A549 (cell line): ENCODE data around the gene DDX54. TPM values are rescaled to one million over a fixed set of nuclear protein-coding genes. Genes with fewer than 3 reads are reported as not detected.
"Not testable (repeated sequence)": the region's sequence is repeated elsewhere in the genome, so short reads cannot be mapped to it uniquely, and the experiment has no call there.

Source experiments
- ATAC-seq, 2 experiments: fragments of 200-7000 bp in 1 of 2; fragments of >200 bp in 1 of 2; cut with Nextera tagmentation in 1 of 2; cut with Tn5 transposase in 1 of 2; 3 replicates each; pipeline versions ENCODE4 v1.8.0 to v1.9.1; 2018 to 2020; ENCODE audit warnings: mild to moderate bottlenecking in 1 of 2, moderate library complexity in 1 of 2
- CTCF ChIA-PET: fragments of 300-600 bp; sonication (Branson Sonifier 250); formaldehyde crosslinking; extraction: SDS; loops from one replicate; lab custom pipeline; 2021; ENCODE audit warnings: antibody characterized with exemption, inconsistent platforms; lab: Yijun Ruan, JAX
- POLR2A ChIA-PET: fragments of 350-600 bp; formaldehyde crosslinking; extraction: SDS; loops from one replicate; lab custom pipeline; 2021; ENCODE audit warnings: antibody characterized with exemption, inconsistent platforms; lab: Yijun Ruan, JAX
- DNase-seq, 2 experiments: peaks; one replicate each; pipeline versions ENCODE4 v3.0.0 to v3.0.0-alpha.2; 2011 to 2016; ENCODE audit warnings: low read depth in 1 of 2, low spot score in 1 of 2
- FAIRE-seq: peaks from 2 replicates; lab custom pipeline; 2011; peaks lifted over from hg19 to GRCh38; lab: Jason Lieb, UNC
- H3K27ac ChIP-seq, 2 experiments: fragments of >200 bp; sonication (Bioruptor Twin); formaldehyde crosslinking; 3 replicates each; pipeline ENCODE4 v1.5.1; 2016 to 2017
- H3K4me1 ChIP-seq: fragments of >200 bp; sonication (Bioruptor Twin); formaldehyde crosslinking; 3 replicates; pipeline ENCODE4 v1.6.1; 2016
- H3K4me2 ChIP-seq: fragments of >200 bp; sonication (Bioruptor Twin); formaldehyde crosslinking; 3 replicates; pipeline ENCODE4 v1.6.1; 2016
- H3K4me3 ChIP-seq: fragments of >200 bp; sonication (Bioruptor Twin); formaldehyde crosslinking; 3 replicates; pipeline ENCODE4 v1.5.1; 2016
- H3K9me3 ChIP-seq: fragments of >200 bp; sonication (Bioruptor Twin); formaldehyde crosslinking; 3 replicates; pipeline ENCODE4 v1.6.1; 2016
- CBX2 ChIP-seq: fragments of 200-600 bp; sonication (generic); IDR thresholded peaks from 2 replicates; pipeline ENCODE4 v1.6.1; 2016; ENCODE audit warnings: low read depth, mild to moderate bottlenecking, borderline replicate concordance
- CBX8 ChIP-seq: fragments of 200-600 bp; sonication (generic); IDR thresholded peaks from 2 replicates; pipeline ENCODE4 v1.6.1; 2016
- EHF ChIP-seq: fragments of 250-450 bp; sonication (Bioruptor Pico); IDR thresholded peaks from 2 replicates; pipeline ENCODE4 v1.5.0; 2020; ENCODE audit warnings: mild to moderate bottlenecking
- FOSL2 ChIP-seq, 2 experiments: fragments of 450-650 bp in 1 of 2; fragments of >200 bp in 1 of 2; sonication (Bioruptor Twin) in 1 of 2; formaldehyde crosslinking; IDR thresholded peaks; 2 replicates each; pipeline versions ENCODE4 v1.5.0 to v1.6.1; 2016 to 2020; ENCODE audit warnings: mild to moderate bottlenecking in 1 of 2, moderate library complexity in 1 of 2
- FOXS1 ChIP-seq: fragments of 250-450 bp; sonication (Bioruptor Pico); IDR thresholded peaks from 2 replicates; pipeline ENCODE4 v1.5.0; 2020; ENCODE audit warnings: mild to moderate bottlenecking, moderate library complexity
- HOXA7 ChIP-seq: fragments of 250-450 bp; sonication (Bioruptor Pico); IDR thresholded peaks from 2 replicates; pipeline ENCODE4 v1.5.0; 2020; ENCODE audit warnings: mild to moderate bottlenecking, moderate library complexity
- JUN ChIP-seq, 2 experiments: fragments of >200 bp; sonication (Bioruptor Twin); formaldehyde crosslinking; IDR thresholded peaks; 2 replicates in 1 of 2; 3 replicates in 1 of 2; pipeline ENCODE4 v1.6.1; 2016 to 2017
- KDM1A ChIP-seq: fragments of 200-600 bp; sonication (generic); IDR thresholded peaks from 2 replicates; pipeline ENCODE4 v1.6.1; 2016; ENCODE audit warnings: low read depth, mild to moderate bottlenecking
- NFE2L2 ChIP-seq: fragments of 150-350 bp; conservative IDR thresholded peaks from 2 replicates; pipeline ENCODE4 v1.6.1; 2014; ENCODE audit warnings: low read length
- NR3C1 ChIP-seq: fragments of >200 bp; sonication (Bioruptor Twin); formaldehyde crosslinking; IDR thresholded peaks from 3 replicates; pipeline ENCODE4 v1.6.1; 2017
- POLR2A ChIP-seq: IDR thresholded peaks from 2 replicates; pipeline ENCODE4 v1.6.1; 2012; ENCODE audit warnings: mild to moderate bottlenecking, low read length
- RARB ChIP-seq: fragments of 250-450 bp; sonication (Bioruptor Pico); IDR thresholded peaks from 2 replicates; pipeline ENCODE4 v1.8.0; 2021; ENCODE audit warnings: mild to moderate bottlenecking, moderate library complexity
- RFX5 ChIP-seq: fragments of 450-650 bp; IDR thresholded peaks from 2 replicates; pipeline ENCODE4 v1.7.1; 2014; ENCODE audit warnings: antibody characterized with exemption, mild to moderate bottlenecking, moderate library complexity
- SREBF2 ChIP-seq: fragments of 450-650 bp; IDR thresholded peaks from 2 replicates; pipeline ENCODE4 v1.6.1; 2014; ENCODE audit warnings: mild to moderate bottlenecking, moderate library complexity
- TFCP2L1 ChIP-seq: fragments of 250-450 bp; sonication (Bioruptor Pico); IDR thresholded peaks from 2 replicates; pipeline ENCODE4 v1.5.0; 2021; ENCODE audit warnings: mild to moderate bottlenecking
- ZNF302 ChIP-seq: fragments of 250-450 bp; sonication (Bioruptor Pico); IDR thresholded peaks from 2 replicates; pipeline ENCODE4 v1.9.0; 2021; ENCODE audit warnings: inconsistent platforms, mild to moderate bottlenecking, moderate library complexity
- WGBS: methylation state at CpG from one replicate; pipeline ENCODE4 v1.1.6; 2017; ENCODE audit errors: missing lambda C conversion rate; 5-methylcytosine and 5-hydroxymethylcytosine counted together
- polyA plus RNA-seq, 4 experiments: library from polyadenylated mRNA; depleted of rRNA in 3 of 4; stranded (reverse); fragments of >200 nt; fragmentation: RNase III in 1 of 4; extraction: RNeasy Plus Mini Kit Qiagen cat#74134 plus additional on column Dnase treatment in 1 of 4; gene quantifications; 2 replicates in 3 of 4; 3 replicates in 1 of 4; pipeline ENCODE4 v1.2.3, GENCODE V29; 2011 to 2017
- TF ChIP-seq, protein P1 (sequence below): fragments of >200 bp; sonication (Bioruptor Twin); formaldehyde crosslinking; IDR thresholded peaks from 2 replicates; pipeline ENCODE4 v1.6.1; 2016
- TF ChIP-seq, protein P2 (sequence below): IDR thresholded peaks from 2 replicates; pipeline ENCODE4 v1.6.1; 2012; ENCODE audit warnings: low read depth, borderline replicate concordance
- TF ChIP-seq, protein P3 (sequence below): fragments of 200-600 bp; sonication (generic); IDR thresholded peaks from 2 replicates; pipeline ENCODE4 v1.6.1; 2016; ENCODE audit warnings: antibody characterized with exemption, mild to moderate bottlenecking, moderate library complexity
- TF ChIP-seq, protein P4 (sequence below): IDR thresholded peaks from 2 replicates; pipeline ENCODE4 v1.6.1; 2012
- TF ChIP-seq, protein P5 (sequence below): fragments of 150-350 bp; IDR thresholded peaks from 2 replicates; pipeline ENCODE4 v1.6.1; 2014; ENCODE audit warnings: low read depth, mild to moderate bottlenecking, low read length

The DDX54 gene
- polyA plus RNA-seq, 2 of the 4 experiments (the other 2 are of a cell fraction): 62.4 to 64.5 TPM

DNA sequence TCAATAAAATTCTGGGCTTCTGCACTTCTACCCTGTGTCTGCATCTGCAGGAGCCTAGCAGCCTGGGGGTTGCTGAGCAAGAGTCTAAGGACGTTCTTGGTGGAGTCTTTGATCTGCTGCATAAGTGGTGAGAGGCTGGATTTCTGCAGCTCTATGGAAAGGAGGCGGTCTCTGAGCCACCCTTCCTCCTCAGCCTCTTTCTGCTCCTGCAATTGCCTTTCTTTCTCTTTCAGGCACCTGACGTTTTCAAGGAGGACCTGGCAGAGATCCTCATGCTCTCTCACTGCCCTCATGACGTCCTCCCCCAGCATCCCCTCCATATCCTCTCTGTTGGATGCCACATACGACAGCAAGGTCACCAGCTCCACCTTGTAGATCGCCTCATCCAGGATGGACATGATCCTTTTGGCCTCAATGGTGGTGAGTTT is 22.3 kb upstream of the DDX54 start:
- WGBS: 60% methylated on average over 6 of the region's 6 CpGs
- Histone ChIP-seq H3K4me3 (no peak overlapping the region), H3K27ac (no peak overlapping the region), H3K4me1 (no peaks in the 10 kb centered on the region), H3K9me3 (no peaks in the 10 kb centered on the region), H3K4me2 (no peak overlapping the region)
- ChIA-PET CTCF (interaction anchor here (0.8 to 1.7 kb wide), 2 partner anchors 10 to 218 kb away, joined by 3 to 4 read pairs; no protein-coding TSS in a partner anchor), POLR2A (no interaction called here)
- DNase-seq (no peak), FAIRE-seq (no peak), ATAC-seq (no peak)
- no peak for TF ChIP-seq ZNF302
- no peak for TF ChIP-seq HOXA7 (CRISPR knock-in tag)
- TF ChIP-seq, protein P1, sequence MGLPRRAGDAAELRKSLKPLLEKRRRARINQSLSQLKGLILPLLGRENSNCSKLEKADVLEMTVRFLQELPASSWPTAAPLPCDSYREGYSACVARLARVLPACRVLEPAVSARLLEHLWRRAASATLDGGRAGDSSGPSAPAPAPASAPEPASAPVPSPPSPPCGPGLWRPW: no peak
- TF ChIP-seq, protein P2, sequence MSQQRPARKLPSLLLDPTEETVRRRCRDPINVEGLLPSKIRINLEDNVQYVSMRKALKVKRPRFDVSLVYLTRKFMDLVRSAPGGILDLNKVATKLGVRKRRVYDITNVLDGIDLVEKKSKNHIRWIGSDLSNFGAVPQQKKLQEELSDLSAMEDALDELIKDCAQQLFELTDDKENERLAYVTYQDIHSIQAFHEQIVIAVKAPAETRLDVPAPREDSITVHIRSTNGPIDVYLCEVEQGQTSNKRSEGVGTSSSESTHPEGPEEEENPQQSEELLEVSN: no peak
- TF ChIP-seq CBX2: no peak
- TF ChIP-seq NR3C1: no peak
- no peak for TF ChIP-seq SREBF2
- TF ChIP-seq, protein P3, sequence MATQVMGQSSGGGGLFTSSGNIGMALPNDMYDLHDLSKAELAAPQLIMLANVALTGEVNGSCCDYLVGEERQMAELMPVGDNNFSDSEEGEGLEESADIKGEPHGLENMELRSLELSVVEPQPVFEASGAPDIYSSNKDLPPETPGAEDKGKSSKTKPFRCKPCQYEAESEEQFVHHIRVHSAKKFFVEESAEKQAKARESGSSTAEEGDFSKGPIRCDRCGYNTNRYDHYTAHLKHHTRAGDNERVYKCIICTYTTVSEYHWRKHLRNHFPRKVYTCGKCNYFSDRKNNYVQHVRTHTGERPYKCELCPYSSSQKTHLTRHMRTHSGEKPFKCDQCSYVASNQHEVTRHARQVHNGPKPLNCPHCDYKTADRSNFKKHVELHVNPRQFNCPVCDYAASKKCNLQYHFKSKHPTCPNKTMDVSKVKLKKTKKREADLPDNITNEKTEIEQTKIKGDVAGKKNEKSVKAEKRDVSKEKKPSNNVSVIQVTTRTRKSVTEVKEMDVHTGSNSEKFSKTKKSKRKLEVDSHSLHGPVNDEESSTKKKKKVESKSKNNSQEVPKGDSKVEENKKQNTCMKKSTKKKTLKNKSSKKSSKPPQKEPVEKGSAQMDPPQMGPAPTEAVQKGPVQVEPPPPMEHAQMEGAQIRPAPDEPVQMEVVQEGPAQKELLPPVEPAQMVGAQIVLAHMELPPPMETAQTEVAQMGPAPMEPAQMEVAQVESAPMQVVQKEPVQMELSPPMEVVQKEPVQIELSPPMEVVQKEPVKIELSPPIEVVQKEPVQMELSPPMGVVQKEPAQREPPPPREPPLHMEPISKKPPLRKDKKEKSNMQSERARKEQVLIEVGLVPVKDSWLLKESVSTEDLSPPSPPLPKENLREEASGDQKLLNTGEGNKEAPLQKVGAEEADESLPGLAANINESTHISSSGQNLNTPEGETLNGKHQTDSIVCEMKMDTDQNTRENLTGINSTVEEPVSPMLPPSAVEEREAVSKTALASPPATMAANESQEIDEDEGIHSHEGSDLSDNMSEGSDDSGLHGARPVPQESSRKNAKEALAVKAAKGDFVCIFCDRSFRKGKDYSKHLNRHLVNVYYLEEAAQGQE: no peak
- TF ChIP-seq POLR2A: no peak
- TF ChIP-seq, protein P4, sequence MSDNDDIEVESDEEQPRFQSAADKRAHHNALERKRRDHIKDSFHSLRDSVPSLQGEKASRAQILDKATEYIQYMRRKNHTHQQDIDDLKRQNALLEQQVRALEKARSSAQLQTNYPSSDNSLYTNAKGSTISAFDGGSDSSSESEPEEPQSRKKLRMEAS: no peak
- no peak for TF ChIP-seq NFE2L2
- TF ChIP-seq FOSL2 (IDR thresholded peaks at IDR 0.05): no peak
- no peak for TF ChIP-seq FOSL2 (CRISPR knock-in tag; IDR thresholded peaks at IDR 0.05)
- TF ChIP-seq FOXS1: no peak
- TF ChIP-seq KDM1A: no peak
- no peak for TF ChIP-seq EHF (CRISPR knock-in tag)

DNA sequence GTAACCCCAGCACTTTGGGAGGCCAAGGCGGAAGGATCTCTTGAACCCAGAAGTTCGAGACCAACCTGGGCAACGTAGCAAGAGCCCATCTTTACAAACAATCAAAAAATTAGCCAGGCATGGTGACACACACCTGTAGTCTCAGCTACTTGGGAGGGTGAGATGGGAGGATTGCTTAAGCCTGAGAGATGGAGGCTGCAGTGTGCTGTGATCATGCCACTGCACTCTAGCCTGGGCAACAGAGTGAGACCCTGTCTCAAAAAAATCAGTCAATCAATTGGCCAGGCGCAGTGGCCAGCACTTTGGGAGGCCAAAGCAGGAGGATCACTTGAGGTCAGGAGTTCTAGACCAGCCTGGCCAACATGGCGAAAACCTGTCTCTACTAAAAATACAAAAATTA is 21.5 kb upstream of the DDX54 start:
- 93% methylated on average over 5 of the region's 5 CpGs for WGBS
- CTCF ChIA-PET: not testable (repeated sequence)

DNA sequence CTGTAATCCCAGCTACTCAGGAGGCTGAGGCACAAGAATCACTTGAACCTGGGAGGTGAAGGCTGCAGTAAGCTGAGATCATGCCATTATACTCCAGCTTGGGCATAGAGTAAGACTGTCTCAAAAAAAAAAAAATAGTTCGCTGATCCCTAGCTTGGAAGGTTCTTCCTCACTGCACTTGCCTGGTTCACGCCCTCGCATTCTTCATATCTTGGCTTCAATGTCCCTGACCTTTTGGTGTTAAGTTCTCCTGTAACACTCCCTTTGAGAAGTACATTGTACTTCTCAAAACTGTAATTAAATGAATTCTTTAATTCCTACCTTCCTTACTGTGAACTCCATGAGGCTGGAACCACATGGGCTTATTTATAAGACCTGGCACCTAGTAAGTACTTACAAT is 19.5 kb upstream of the DDX54 start:
- peak in 1 of 2 experiments; percentile 16; a peak in 2 of 6 replicates for ATAC-seq
- no peak for TF ChIP-seq RFX5
- TF ChIP-seq, protein P5, sequence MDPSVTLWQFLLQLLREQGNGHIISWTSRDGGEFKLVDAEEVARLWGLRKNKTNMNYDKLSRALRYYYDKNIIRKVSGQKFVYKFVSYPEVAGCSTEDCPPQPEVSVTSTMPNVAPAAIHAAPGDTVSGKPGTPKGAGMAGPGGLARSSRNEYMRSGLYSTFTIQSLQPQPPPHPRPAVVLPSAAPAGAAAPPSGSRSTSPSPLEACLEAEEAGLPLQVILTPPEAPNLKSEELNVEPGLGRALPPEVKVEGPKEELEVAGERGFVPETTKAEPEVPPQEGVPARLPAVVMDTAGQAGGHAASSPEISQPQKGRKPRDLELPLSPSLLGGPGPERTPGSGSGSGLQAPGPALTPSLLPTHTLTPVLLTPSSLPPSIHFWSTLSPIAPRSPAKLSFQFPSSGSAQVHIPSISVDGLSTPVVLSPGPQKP: no peak
- TF ChIP-seq RARB (CRISPR knock-in tag): no peak
- no peak for TF ChIP-seq TFCP2L1 (CRISPR knock-in tag)
- no peak for TF ChIP-seq KDM1A
- no peak for TF ChIP-seq JUN (IDR thresholded peaks at IDR 0.05)
- no peak for TF ChIP-seq CBX8
- POLR2A ChIA-PET: no interaction called here
- CTCF ChIA-PET: interaction anchor here (1.0 to 2.1 kb wide), 5 partner anchors 9 to 107 kb away, joined by 3 to 9 read pairs (median 3); no protein-coding TSS in a partner anchor
- Histone ChIP-seq H3K27ac (0 out of 6 replicates have a peak overlapping the region, but pooled peaks of 1 of the 2 experiments have one; percentile 4), H3K9me3 (no peaks in the 10 kb centered on the region), H3K4me3 (no peak overlapping the region), H3K4me2 (no peak overlapping the region), H3K4me1 (no peaks in the 10 kb centered on the region)
- WGBS: 79% methylated on average over 3 of the region's 3 CpGs
- no peak for DNase-seq
- FAIRE-seq: no peak

More for the DNA sequence above, 21.5 kb upstream of the DDX54 start:
- H3K4me2 ChIP-seq, H3K4me3 ChIP-seq, H3K27ac ChIP-seq, FAIRE-seq, ATAC-seq, H3K4me1 ChIP-seq, DNase-seq, POLR2A ChIA-PET, H3K9me3 ChIP-seq: not testable (repeated sequence)
